Body of pancreas (tissue), 4 donors: ENCODE results near the gene SMARCA2. TPM values are rescaled to one million over a fixed set of nuclear protein-coding genes. Genes with fewer than 3 reads are reported as not detected.

Experiments used
- ATAC-seq: fragments of 150-250 bp; one replicate; pipeline ENCODE4 v1.9.1; 2016
- DNase-seq, 4 donors: peaks; one replicate each; pipeline ENCODE4 v3.0.0-alpha.2; 2019
- H3K27ac ChIP-seq, 4 donors: fragments of 200-600 bp; sonication (generic); 1 replicate in 3 of 4; 2 replicates in 1 of 4; pipeline versions ENCODE4 v1.5.1 to v1.6.1; 2016 to 2019; ENCODE audit warnings: mild to moderate bottlenecking in 1 of 4, mixed read lengths in 1 of 4, moderate library complexity in 1 of 4
- H3K27me3 ChIP-seq, 2 donors: fragments of 200-600 bp; sonication (generic); one replicate each; pipeline ENCODE4 v1.6.0; 2016; ENCODE audit warnings: mild to moderate bottlenecking in 1 of 2
- H3K36me3 ChIP-seq, 2 donors: fragments of 200-600 bp; sonication (generic); replicated peaks in 1 of 2; 2 replicates each; pipeline ENCODE4 v1.5.1; 2016; ENCODE audit warnings: low read depth in 2 of 2; ENCODE audit not compliant: insufficient read depth in 1 of 2
- H3K4me1 ChIP-seq: fragments of 200-600 bp; sonication (generic); one replicate; pipeline ENCODE4 v1.6.0; 2016
- H3K4me3 ChIP-seq, 2 donors: fragments of 200-600 bp; sonication (generic); 1 replicate in 1 of 2; 2 replicates in 1 of 2; pipeline ENCODE4 v1.5.1; 2016 to 2019
- H3K9me3 ChIP-seq, 3 donors: fragments of 200-600 bp; sonication (generic); 1 replicate in 2 of 3; 2 replicates in 1 of 3; pipeline ENCODE4 v1.5.1; 2016
- POLR2A ChIP-seq, 3 donors: fragments of 450-650 bp; IDR thresholded peaks; one replicate each; pipeline ENCODE4 v1.6.1; 2016; ENCODE audit warnings: antibody characterized with exemption in 3 of 3, mild to moderate bottlenecking in 2 of 3
- WGBS, 2 donors: methylation state at CpG; one replicate each; pipeline ENCODE4 v1.1.5; 2017; 5-methylcytosine and 5-hydroxymethylcytosine counted together
- intact Hi-C: fragments of 100-400 bp; cut with DNase I; formaldehyde crosslinking; loops from one replicate; pipeline ENCODE4 v1.15.1; 2023
- total RNA-seq, 2 donors: library from RNA; depleted of rRNA; stranded (reverse); fragments of >200 nt; gene quantifications; one replicate each; pipeline ENCODE4 v1.1.0, GENCODE V29; 2016
- TF ChIP-seq, protein P1 (sequence below), 7 experiments: fragments of 450-650 bp in 4 of 7; fragments of 200-600 bp in 3 of 7; sonication (generic) in 3 of 7; IDR thresholded peaks; one replicate each; pipeline ENCODE4 v1.5.1; 2016 to 2019; ENCODE audit warnings: antibody characterized with exemption in 7 of 7

SMARCA2 gene
- total RNA-seq, 2 donors from 2014 or later = 83.8 to 117 TPM

DNA sequence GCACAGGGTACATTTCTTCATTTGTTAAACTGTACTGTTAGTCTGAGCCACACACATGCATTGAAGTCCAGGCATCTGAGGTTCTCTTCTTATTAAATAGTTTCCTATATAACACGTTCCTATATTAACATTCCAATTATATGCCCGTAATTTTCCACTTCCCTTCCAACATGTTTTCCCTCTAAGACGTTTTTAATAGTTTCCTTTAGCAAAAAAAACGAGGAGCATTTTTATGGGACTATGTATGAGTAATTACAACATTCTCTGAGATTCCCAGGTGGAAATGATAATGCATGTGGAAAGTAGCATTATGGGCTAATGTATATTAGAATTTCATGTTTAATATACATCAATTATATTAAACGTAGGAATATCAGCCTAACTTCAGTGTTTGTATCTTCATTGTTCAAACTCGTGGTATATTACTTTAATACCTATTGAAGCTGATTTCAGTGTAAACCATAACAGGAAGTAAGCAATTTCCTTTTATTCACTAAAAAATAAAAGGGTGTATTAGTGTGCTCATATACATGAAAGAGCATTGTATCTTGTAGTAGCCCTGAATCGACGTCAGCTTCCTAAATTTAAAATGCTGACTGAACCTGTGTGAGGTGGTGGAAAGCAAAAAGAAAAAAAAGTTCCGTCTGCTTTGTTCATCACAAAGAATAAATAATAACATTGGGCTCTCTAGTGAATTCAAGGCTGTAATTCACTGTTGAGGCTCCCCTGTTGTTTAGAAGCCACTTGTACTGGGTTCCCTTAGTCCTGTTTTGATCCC lies 11.3 kb downstream of the SMARCA2 start:
- Histone ChIP-seq H3K27ac (no peak overlapping the region), H3K4me3 (no peak overlapping the region), H3K36me3 (no peaks in the 10 kb centered on the region), H3K4me1 (peaks cover 55% of the 10 kb centered on the region), H3K27me3 (no peaks in the 10 kb centered on the region), H3K9me3 (no peaks in the 10 kb centered on the region)
- no peak for TF ChIP-seq POLR2A (IDR thresholded peaks at IDR 0.05)
- TF ChIP-seq, protein P1, sequence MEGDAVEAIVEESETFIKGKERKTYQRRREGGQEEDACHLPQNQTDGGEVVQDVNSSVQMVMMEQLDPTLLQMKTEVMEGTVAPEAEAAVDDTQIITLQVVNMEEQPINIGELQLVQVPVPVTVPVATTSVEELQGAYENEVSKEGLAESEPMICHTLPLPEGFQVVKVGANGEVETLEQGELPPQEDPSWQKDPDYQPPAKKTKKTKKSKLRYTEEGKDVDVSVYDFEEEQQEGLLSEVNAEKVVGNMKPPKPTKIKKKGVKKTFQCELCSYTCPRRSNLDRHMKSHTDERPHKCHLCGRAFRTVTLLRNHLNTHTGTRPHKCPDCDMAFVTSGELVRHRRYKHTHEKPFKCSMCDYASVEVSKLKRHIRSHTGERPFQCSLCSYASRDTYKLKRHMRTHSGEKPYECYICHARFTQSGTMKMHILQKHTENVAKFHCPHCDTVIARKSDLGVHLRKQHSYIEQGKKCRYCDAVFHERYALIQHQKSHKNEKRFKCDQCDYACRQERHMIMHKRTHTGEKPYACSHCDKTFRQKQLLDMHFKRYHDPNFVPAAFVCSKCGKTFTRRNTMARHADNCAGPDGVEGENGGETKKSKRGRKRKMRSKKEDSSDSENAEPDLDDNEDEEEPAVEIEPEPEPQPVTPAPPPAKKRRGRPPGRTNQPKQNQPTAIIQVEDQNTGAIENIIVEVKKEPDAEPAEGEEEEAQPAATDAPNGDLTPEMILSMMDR (IDR thresholded peaks at IDR 0.05) = no peak
- 66 to 79% methylated on average over 9 of the region's 9 CpGs for WGBS, 2 donors
- DNase-seq = no peak
- no peak for ATAC-seq
- intact Hi-C loops = no loop called here

DNA sequence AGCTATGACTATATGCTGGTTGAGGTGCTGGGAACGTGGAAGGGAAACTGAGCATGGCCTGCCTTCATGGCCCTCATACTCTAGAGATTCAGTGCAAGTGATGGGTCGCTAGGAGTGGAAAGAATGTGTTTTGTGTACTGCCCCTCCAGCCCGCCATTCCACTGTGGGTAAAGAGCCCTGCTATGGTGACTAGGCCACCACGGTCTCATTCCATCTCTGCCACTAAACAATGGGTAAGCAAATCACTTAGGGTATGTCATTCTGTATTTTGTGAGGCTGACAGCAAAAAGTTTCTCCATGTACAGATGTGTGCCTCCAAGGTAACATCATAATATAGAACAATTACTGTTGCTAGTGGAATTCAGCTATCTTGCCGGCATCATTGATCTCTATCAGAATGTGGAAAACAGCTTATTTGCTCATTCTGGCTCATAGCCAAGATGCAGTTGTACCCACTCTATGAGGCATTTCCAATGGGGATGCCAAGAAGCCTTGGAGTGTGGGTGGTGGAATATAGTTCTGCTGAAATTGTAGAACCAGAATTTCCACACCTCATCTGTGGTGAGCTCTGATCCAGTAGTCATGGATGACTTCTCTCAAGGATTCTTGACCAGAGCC lies 12.5 kb downstream of the SMARCA2 start:
- Histone ChIP-seq H3K4me1 (peaks cover 44% of the 10 kb centered on the region), H3K27ac (no peak overlapping the region), H3K4me3 (no peak overlapping the region), H3K36me3 (no peaks in the 10 kb centered on the region), H3K27me3 (no peaks in the 10 kb centered on the region), H3K9me3 (no peaks in the 10 kb centered on the region)
- DNase-seq (no peak), ATAC-seq (no peak)
- TF ChIP-seq, protein P1 (IDR thresholded peaks at IDR 0.05) = no peak
- no peak for TF ChIP-seq POLR2A (IDR thresholded peaks at IDR 0.05)
- intact Hi-C loops = no loop called here
- 92 to 94% methylated on average over 5 of the region's 5 CpGs for WGBS, 2 donors

DNA sequence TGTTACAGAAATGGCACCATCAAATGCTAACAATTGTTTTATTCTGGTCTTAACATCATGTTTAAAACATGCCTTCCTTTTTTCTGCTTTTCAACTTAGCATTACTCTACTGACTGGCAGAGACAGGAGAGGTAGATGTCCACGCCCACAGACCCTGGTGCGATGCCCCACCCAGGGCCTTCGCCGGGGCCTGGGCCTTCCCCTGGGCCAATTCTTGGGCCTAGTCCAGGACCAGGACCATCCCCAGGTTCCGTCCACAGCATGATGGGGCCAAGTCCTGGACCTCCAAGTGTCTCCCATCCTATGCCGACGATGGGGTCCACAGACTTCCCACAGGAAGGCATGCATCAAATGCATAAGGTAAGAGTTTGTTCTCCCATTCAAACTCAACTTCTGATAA lies 13.7 kb downstream of the SMARCA2 start:
- H3K9me3 ChIP-seq = no peaks in the 10 kb centered on the region
- no peak for ATAC-seq
- peaks cover 0 to 5% of the 10 kb centered on the region in 2 donors for H3K36me3 ChIP-seq
- no peak overlapping the region for H3K27ac ChIP-seq
- no peak for DNase-seq
- H3K4me3 ChIP-seq = no peak overlapping the region
- 88 to 93% methylated on average over 7 of the region's 7 CpGs for WGBS, 2 donors
- no peak for TF ChIP-seq POLR2A (IDR thresholded peaks at IDR 0.05)
- TF ChIP-seq, protein P1 (IDR thresholded peaks at IDR 0.05) = no peak
- intact Hi-C loops = no loop called here
- H3K27me3 ChIP-seq = no peaks in the 10 kb centered on the region
- H3K4me1 ChIP-seq = peaks cover 32% of the 10 kb centered on the region

DNA sequence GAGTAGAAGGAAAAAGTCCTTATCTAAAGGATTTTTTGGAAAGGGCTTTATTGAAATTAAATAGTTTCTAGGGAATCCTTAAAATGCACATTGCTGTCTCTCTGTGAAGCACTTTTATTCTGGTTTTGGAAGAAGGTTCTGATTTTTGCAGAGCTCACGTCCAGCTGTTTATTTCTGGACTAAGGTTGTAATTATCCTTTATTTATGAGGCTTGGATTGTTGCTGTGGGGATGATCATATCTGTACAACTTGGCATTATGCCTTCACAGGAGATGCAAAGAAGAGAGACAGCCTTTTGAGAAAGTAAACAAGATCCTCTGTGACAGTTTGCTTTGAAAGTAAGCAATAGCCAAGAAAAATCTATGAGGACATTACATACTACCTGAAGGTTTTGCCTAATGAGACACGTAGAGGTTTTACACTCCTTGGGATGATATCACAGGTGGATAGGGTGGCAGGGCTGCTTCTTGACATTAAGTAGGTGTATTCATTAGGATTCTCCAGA lies 14.6 kb downstream of the SMARCA2 start:
- no peak for DNase-seq
- no peak for TF ChIP-seq POLR2A (IDR thresholded peaks at IDR 0.05)
- TF ChIP-seq, protein P1 (IDR thresholded peaks at IDR 0.05) = no peak
- ATAC-seq = no peak
- intact Hi-C loops = no loop called here
- H3K9me3 ChIP-seq = no peaks in the 10 kb centered on the region
- no peaks in the 10 kb centered on the region for H3K27me3 ChIP-seq
- H3K36me3 ChIP-seq = peaks cover 0 to 5% of the 10 kb centered on the region in 2 donors
- 66 to 71% methylated on average over 2 of the region's 2 CpGs for WGBS, 2 donors
- H3K27ac ChIP-seq = no peak overlapping the region
- H3K4me1 ChIP-seq = peaks cover 24% of the 10 kb centered on the region
- no peak overlapping the region for H3K4me3 ChIP-seq
